ENCODE data around the gene FYCO1.

FYCO1 gene

GRCh38 chr3:45950686-45951600, 44.7 kb downstream of the FYCO1 start:
- peaks cover 85% of the 10 kb centered on the region for H3K36me3 Mint-ChIP-seq (ENCODE audit: low read depth)
- H3K27me3 Mint-ChIP-seq = no peaks in the 10 kb centered on the region

GRCh38 chr3:45950131-45950530, 45.5 kb downstream of the FYCO1 start:
- H3K4me3 Mint-ChIP-seq = no peak overlapping the region
- H3K27ac Mint-ChIP-seq = no peak overlapping the region
- H3K36me3 Mint-ChIP-seq (ENCODE audit: low read depth) = peaks cover 86% of the 10 kb centered on the region
- H3K27me3 Mint-ChIP-seq = no peaks in the 10 kb centered on the region
- no peaks in the 10 kb centered on the region for H3K9me3 Mint-ChIP-seq
- H3K4me1 Mint-ChIP-seq (ENCODE audit: low read depth) = peaks cover 74% of the 10 kb centered on the region

More at GRCh38 chr3:45950686-45951600, 44.7 kb downstream of the FYCO1 start:
- Mint-ChIP-seq H3K4me1 (ENCODE audit: low read depth) (peaks cover 80% of the 10 kb centered on the region), H3K9me3 (no peaks in the 10 kb centered on the region), H3K27ac (peak overlapping the region; percentile 22), H3K4me3 (peak overlapping the region; percentile 12)

GRCh38 chr3:45949432-45949831, 46.2 kb downstream of the FYCO1 start:
- H3K4me1 Mint-ChIP-seq (ENCODE audit: low read depth) = peaks cover 79% of the 10 kb centered on the region

GRCh38 chr3:45948881-45949280, 46.7 kb downstream of the FYCO1 start:
- Mint-ChIP-seq H3K9me3 (no peaks in the 10 kb centered on the region), H3K4me3 (no peak overlapping the region), H3K36me3 (ENCODE audit: low read depth) (peaks cover 80% of the 10 kb centered on the region), H3K27me3 (no peaks in the 10 kb centered on the region), H3K4me1 (ENCODE audit: low read depth) (peaks cover 82% of the 10 kb centered on the region), H3K27ac (no peak overlapping the region)

More at GRCh38 chr3:45949432-45949831, 46.2 kb downstream of the FYCO1 start:
- H3K27ac Mint-ChIP-seq = no peak overlapping the region
- H3K4me3 Mint-ChIP-seq = no peak overlapping the region
- no peaks in the 10 kb centered on the region for H3K9me3 Mint-ChIP-seq
- H3K27me3 Mint-ChIP-seq = no peaks in the 10 kb centered on the region
- H3K36me3 Mint-ChIP-seq (ENCODE audit: low read depth) = peaks cover 85% of the 10 kb centered on the region

- Mint-ChIP-seq H3K4me1 (ENCODE audit: low read depth) (peaks cover 82% of the 10 kb centered on the region), H3K4me3 (no peak overlapping the region), H3K36me3 (ENCODE audit: low read depth) (peaks cover 74% of the 10 kb centered on the region), H3K9me3 (no peaks in the 10 kb centered on the region), H3K27ac (peak overlapping the region; percentile 11), H3K27me3 (no peaks in the 10 kb centered on the region)
Observed at GRCh38 chr3:45948311-45948781, 47.3 kb downstream of the FYCO1 start.

- peaks cover 65% of the 10 kb centered on the region for H3K36me3 Mint-ChIP-seq (ENCODE audit: low read depth)
- no peak overlapping the region for H3K27ac Mint-ChIP-seq
- H3K4me1 Mint-ChIP-seq (ENCODE audit: low read depth) = peaks cover 90% of the 10 kb centered on the region
- no peaks in the 10 kb centered on the region for H3K9me3 Mint-ChIP-seq
- H3K4me3 Mint-ChIP-seq = no peak overlapping the region
- no peaks in the 10 kb centered on the region for H3K27me3 Mint-ChIP-seq
Observed at GRCh38 chr3:45947361-45947760, 48.3 kb downstream of the FYCO1 start.

GRCh38 chr3:45946875-45947274, 48.7 kb downstream of the FYCO1 start:
- no peaks in the 10 kb centered on the region for H3K9me3 Mint-ChIP-seq
- H3K4me1 Mint-ChIP-seq (ENCODE audit: low read depth) = peaks cover 90% of the 10 kb centered on the region
- no peaks in the 10 kb centered on the region for H3K27me3 Mint-ChIP-seq
- H3K4me3 Mint-ChIP-seq = peak overlapping the region; percentile 36
- peak overlapping the region; percentile 75 for H3K27ac Mint-ChIP-seq
- peaks cover 60% of the 10 kb centered on the region for H3K36me3 Mint-ChIP-seq (ENCODE audit: low read depth)

GRCh38 chr3:45946307-45946706, 49.3 kb downstream of the FYCO1 start:
- Mint-ChIP-seq H3K36me3 (ENCODE audit: low read depth) (peaks cover 56% of the 10 kb centered on the region), H3K4me3 (peak overlapping the region; percentile 36), H3K27me3 (no peaks in the 10 kb centered on the region), H3K9me3 (no peaks in the 10 kb centered on the region), H3K4me1 (ENCODE audit: low read depth) (peaks cover 85% of the 10 kb centered on the region), H3K27ac (peak overlapping the region; percentile 75)

GRCh38 chr3:45944830-45945620, 50.6 kb downstream of the FYCO1 start:
- H3K4me1 Mint-ChIP-seq (ENCODE audit: low read depth) = peaks cover 77% of the 10 kb centered on the region
- H3K27me3 Mint-ChIP-seq = no peaks in the 10 kb centered on the region
- no peak overlapping the region for H3K27ac Mint-ChIP-seq
- H3K36me3 Mint-ChIP-seq (ENCODE audit: low read depth) = peaks cover 55% of the 10 kb centered on the region
- no peak overlapping the region for H3K4me3 Mint-ChIP-seq
- no peaks in the 10 kb centered on the region for H3K9me3 Mint-ChIP-seq

GRCh38 chr3:45943207-45943846, 52.3 kb downstream of the FYCO1 start, which contains the start of gene CXCR6:
TSS of gene CXCR6 (plus strand) at chr3:45943464. CDS start at chr3:45946482, 3,018 bp downstream.
- H3K9me3 Mint-ChIP-seq = no peaks in the 10 kb centered on the region
- H3K4me3 Mint-ChIP-seq = peak within 1 kb of the TSS; percentile 8
- H3K4me1 Mint-ChIP-seq (ENCODE audit: low read depth) = peaks cover 73% of the 10 kb centered on the region
- H3K27me3 Mint-ChIP-seq = no peaks in the 10 kb centered on the region
- peak within 1 kb of the TSS; percentile 63 for H3K27ac Mint-ChIP-seq
- peaks cover 51% of the 10 kb centered on the region for H3K36me3 Mint-ChIP-seq (ENCODE audit: low read depth)

GRCh38 chr3:45942051-45942825, 53.4 kb downstream of the FYCO1 start:
- Mint-ChIP-seq H3K27ac (peak overlapping the region; percentile 29), H3K9me3 (no peaks in the 10 kb centered on the region), H3K36me3 (ENCODE audit: low read depth) (peaks cover 50% of the 10 kb centered on the region), H3K4me1 (ENCODE audit: low read depth) (peaks cover 62% of the 10 kb centered on the region), H3K27me3 (no peaks in the 10 kb centered on the region), H3K4me3 (no peak overlapping the region)

- Mint-ChIP-seq H3K9me3 (no peaks in the 10 kb centered on the region), H3K27me3 (no peaks in the 10 kb centered on the region), H3K4me3 (no peak overlapping the region), H3K36me3 (ENCODE audit: low read depth) (peaks cover 40% of the 10 kb centered on the region), H3K27ac (no peak overlapping the region), H3K4me1 (ENCODE audit: low read depth) (peaks cover 51% of the 10 kb centered on the region)
Observed at GRCh38 chr3:45940781-45941365, 54.8 kb downstream of the FYCO1 start.

- peaks cover 39% of the 10 kb centered on the region for H3K36me3 Mint-ChIP-seq (ENCODE audit: low read depth)
- peaks cover 49% of the 10 kb centered on the region for H3K4me1 Mint-ChIP-seq (ENCODE audit: low read depth)
Observed at GRCh38 chr3:45940004-45940780, 55.4 kb downstream of the FYCO1 start.

More at GRCh38 chr3:45940004-45940780, 55.4 kb downstream of the FYCO1 start:
- H3K27ac Mint-ChIP-seq = no peak overlapping the region
- H3K9me3 Mint-ChIP-seq = no peaks in the 10 kb centered on the region
- H3K27me3 Mint-ChIP-seq = no peaks in the 10 kb centered on the region
- no peak overlapping the region for H3K4me3 Mint-ChIP-seq

All from stimulated activated naive CD8-positive, alpha-beta T cell treated with anti-CD3 and anti-CD28 coated beads, Interleukin-15, Interleukin-2, amounts not matched to agents 100 ng/mL and 50 ng/mL, for 24 hours (primary cell).